BLaER1 treated with 17β-estradiol and CSF1 and Interleukin-3, amounts not matched to agents 10 nM and 100 nM (cell line): ENCODE results near the gene P4HA2.

Experiments
- H3K27ac ChIP-seq, 11 experiments: shearing (Covaris generic); formaldehyde crosslinking; 2 replicates each; pipeline ENCODE4 v1.8.1; 2022
- H3K27me3 ChIP-seq, 11 experiments: shearing (Covaris generic); formaldehyde crosslinking; 2 replicates each; pipeline ENCODE4 v1.8.1; 2022
- H3K36me3 ChIP-seq, 11 experiments: shearing (Covaris generic); formaldehyde crosslinking; 2 replicates each; pipeline ENCODE4 v1.8.1; 2022
- H3K4me1 ChIP-seq, 10 experiments: shearing (Covaris generic); formaldehyde crosslinking; 2 replicates each; pipeline ENCODE4 v1.8.1; 2022
- H3K4me2 ChIP-seq, 11 experiments: shearing (Covaris generic); formaldehyde crosslinking; 2 replicates each; pipeline ENCODE4 v1.8.1; 2022
- H3K4me3 ChIP-seq, 10 experiments: shearing (Covaris generic); formaldehyde crosslinking; 2 replicates each; pipeline ENCODE4 v1.8.1; 2022
- H3K9ac ChIP-seq, 11 experiments: shearing (Covaris generic); formaldehyde crosslinking; 2 replicates each; pipeline ENCODE4 v1.8.1; 2022
- H3K9me3 ChIP-seq, 11 experiments: shearing (Covaris generic); formaldehyde crosslinking; replicated peaks in 1 of 11; 2 replicates each; pipeline ENCODE4 v1.8.1; 2022
- H4K20me1 ChIP-seq, 11 experiments: shearing (Covaris generic); formaldehyde crosslinking; 2 replicates each; pipeline ENCODE4 v1.8.1; 2022
- Cebpa-rat ChIP-seq, 11 experiments: shearing (Covaris generic); IDR thresholded peaks; 2 replicates each; pipeline ENCODE4 v1.8.1; 2022

The P4HA2 gene

DNA sequence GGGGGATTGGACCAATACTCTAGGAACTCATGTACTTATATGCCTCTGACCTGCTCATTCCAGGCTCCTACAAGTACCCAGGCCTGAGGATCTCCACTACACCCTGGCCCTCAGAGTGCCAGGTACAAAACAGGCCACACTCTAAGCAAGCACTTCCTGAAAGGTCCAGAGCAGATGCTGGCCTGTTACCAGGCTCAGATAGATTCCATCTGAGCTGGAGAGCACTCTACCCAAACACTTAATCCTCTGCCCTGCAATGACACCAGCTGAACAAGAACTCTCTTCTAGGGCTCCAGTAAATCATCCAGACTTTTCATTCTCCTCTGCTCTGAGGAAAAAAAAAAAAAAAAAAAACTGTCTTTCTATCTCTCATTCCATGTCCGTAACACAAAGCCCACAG is 2.9 kb downstream of the P4HA2 start:
- TF ChIP-seq Cebpa-rat (IDR thresholded peaks at IDR 0.05), result no peak
- Histone ChIP-seq H3K27me3 (peaks cover 0 to 8% (median 0%) of the 10 kb centered on the region in 11 experiments; a peak in 3 of 22 replicates), H3K4me3 (no peak overlapping the region; a peak in 1 of 20 replicates), H3K4me2 (peak overlapping the region; percentile 91 to 100 (median 98)), H4K20me1 (peaks cover 0 to 37% (median 0%) of the 10 kb centered on the region in 11 experiments; a peak in 3 of 22 replicates), H3K27ac (0 out of 22 replicates have a peak overlapping the region, but pooled peaks of 1 of the 11 experiments have one; percentile 8), H3K36me3 (peaks cover 0 to 16% (median 9%) of the 10 kb centered on the region in 11 experiments; a peak in 8 of 22 replicates), H3K4me1 (peaks cover 33 to 81% (median 77%) of the 10 kb centered on the region in 10 experiments), H3K9ac (no peak overlapping the region), H3K9me3 (no peaks in the 10 kb centered on the region)

GRCh38 chr5:132223861-132224260 is 3.8 kb downstream of the P4HA2 start:
- Histone ChIP-seq H3K4me1 (peaks cover 25 to 72% (median 68%) of the 10 kb centered on the region in 10 experiments), H3K9me3 (no peaks in the 10 kb centered on the region), H3K27me3 (peaks cover 0 to 8% (median 0%) of the 10 kb centered on the region in 11 experiments; a peak in 3 of 22 replicates), H4K20me1 (peaks cover 0 to 38% (median 0%) of the 10 kb centered on the region in 11 experiments; a peak in 3 of 22 replicates), H3K9ac (no peak overlapping the region), H3K36me3 (peaks cover 0 to 24% (median 12%) of the 10 kb centered on the region in 11 experiments; a peak in 10 of 22 replicates), H3K4me3 (no peak overlapping the region), H3K4me2 (peak overlapping the region in 10 of 11 experiments; percentile 91 to 100 (median 98); a peak in 17 of 22 replicates), H3K27ac (no peak overlapping the region)
- no peak for TF ChIP-seq Cebpa-rat (IDR thresholded peaks at IDR 0.05)

- no peak overlapping the region for H3K27ac ChIP-seq
- peak overlapping the region in 9 of 11 experiments; percentile 50 to 99 (median 97); a peak in 19 of 22 replicates for H3K4me2 ChIP-seq
- H3K9me3 ChIP-seq, result no peaks in the 10 kb centered on the region
- peaks cover 2 to 36% (median 24%) of the 10 kb centered on the region in 11 experiments; a peak in 15 of 22 replicates for H3K36me3 ChIP-seq
- H3K9ac ChIP-seq, result no peak overlapping the region
- TF ChIP-seq Cebpa-rat (IDR thresholded peaks at IDR 0.05), result no peak
- H3K27me3 ChIP-seq, result peaks cover 0 to 8% (median 0%) of the 10 kb centered on the region in 11 experiments; a peak in 3 of 22 replicates
- H4K20me1 ChIP-seq, result peaks cover 0 to 41% (median 0%) of the 10 kb centered on the region in 11 experiments; a peak in 3 of 22 replicates
- no peak overlapping the region for H3K4me3 ChIP-seq
- peaks cover 25 to 68% (median 57%) of the 10 kb centered on the region in 10 experiments for H3K4me1 ChIP-seq
Observed at GRCh38 chr5:132222649-132223038, 5.0 kb downstream of the P4HA2 start.

GRCh38 chr5:132221781-132222648 is 5.6 kb downstream of the P4HA2 start:
- Histone ChIP-seq H3K4me1 (peaks cover 24 to 66% (median 53%) of the 10 kb centered on the region in 10 experiments), H3K27me3 (peaks cover 0 to 6% (median 0%) of the 10 kb centered on the region in 11 experiments; a peak in 3 of 22 replicates), H4K20me1 (peaks cover 0 to 41% (median 0%) of the 10 kb centered on the region in 11 experiments; a peak in 3 of 22 replicates), H3K9ac (no peak overlapping the region), H3K4me2 (peak overlapping the region in 9 of 11 experiments; percentile 50 to 99 (median 97); a peak in 19 of 22 replicates), H3K36me3 (peaks cover 9 to 41% (median 30%) of the 10 kb centered on the region in 11 experiments; a peak in 16 of 22 replicates), H3K27ac (no peak overlapping the region), H3K9me3 (no peaks in the 10 kb centered on the region), H3K4me3 (no peak overlapping the region)
- no peak for TF ChIP-seq Cebpa-rat (IDR thresholded peaks at IDR 0.05)

DNA sequence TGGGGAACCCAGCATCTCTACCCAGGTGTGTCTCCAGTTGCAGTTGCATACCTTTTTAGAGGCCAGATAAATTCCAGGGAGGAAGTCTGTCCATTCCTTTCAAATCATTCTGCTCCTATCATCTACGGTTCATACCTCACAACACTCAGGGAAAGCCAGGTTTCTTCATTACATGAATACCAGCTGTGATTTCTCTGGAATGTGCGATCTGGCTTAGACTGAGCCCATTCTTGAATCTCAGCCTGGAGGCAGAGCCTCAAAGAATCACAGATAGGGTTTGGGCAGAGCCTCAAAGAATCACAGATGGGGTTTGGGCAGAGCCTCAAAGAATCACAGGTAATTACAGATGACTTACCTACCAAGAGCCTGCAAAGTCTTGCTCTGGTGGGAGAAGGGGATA is 7.2 kb downstream of the P4HA2 start:
- H3K36me3 ChIP-seq, result peaks cover 11 to 56% (median 42%) of the 10 kb centered on the region in 11 experiments; a peak in 16 of 22 replicates
- no peaks in the 10 kb centered on the region for H3K9me3 ChIP-seq
- peaks cover 11 to 50% (median 38%) of the 10 kb centered on the region in 10 experiments for H3K4me1 ChIP-seq
- no peak overlapping the region for H3K4me2 ChIP-seq
- H3K27me3 ChIP-seq, result no peaks in the 10 kb centered on the region
- no peak for TF ChIP-seq Cebpa-rat (IDR thresholded peaks at IDR 0.05)
- H3K9ac ChIP-seq, result no peak overlapping the region
- no peak overlapping the region for H3K4me3 ChIP-seq
- H4K20me1 ChIP-seq, result peaks cover 0 to 27% (median 0%) of the 10 kb centered on the region in 11 experiments; a peak in 3 of 22 replicates
- H3K27ac ChIP-seq, result no peak overlapping the region

- H3K27me3 ChIP-seq, result no peaks in the 10 kb centered on the region
- H3K36me3 ChIP-seq, result peaks cover 16 to 61% (median 47%) of the 10 kb centered on the region in 11 experiments; a peak in 18 of 22 replicates
- H3K9me3 ChIP-seq, result no peaks in the 10 kb centered on the region
- H3K4me2 ChIP-seq, result no peak overlapping the region
- H4K20me1 ChIP-seq, result peaks cover 0 to 23% (median 0%) of the 10 kb centered on the region in 11 experiments; a peak in 3 of 22 replicates
- no peak overlapping the region for H3K4me3 ChIP-seq
- TF ChIP-seq Cebpa-rat (IDR thresholded peaks at IDR 0.05), result no peak
- no peak overlapping the region for H3K9ac ChIP-seq
- no peak overlapping the region for H3K27ac ChIP-seq
- H3K4me1 ChIP-seq, result peaks cover 6 to 45% (median 33%) of the 10 kb centered on the region in 10 experiments
Observed at GRCh38 chr5:132219981-132220380, 7.7 kb downstream of the P4HA2 start.

DNA sequence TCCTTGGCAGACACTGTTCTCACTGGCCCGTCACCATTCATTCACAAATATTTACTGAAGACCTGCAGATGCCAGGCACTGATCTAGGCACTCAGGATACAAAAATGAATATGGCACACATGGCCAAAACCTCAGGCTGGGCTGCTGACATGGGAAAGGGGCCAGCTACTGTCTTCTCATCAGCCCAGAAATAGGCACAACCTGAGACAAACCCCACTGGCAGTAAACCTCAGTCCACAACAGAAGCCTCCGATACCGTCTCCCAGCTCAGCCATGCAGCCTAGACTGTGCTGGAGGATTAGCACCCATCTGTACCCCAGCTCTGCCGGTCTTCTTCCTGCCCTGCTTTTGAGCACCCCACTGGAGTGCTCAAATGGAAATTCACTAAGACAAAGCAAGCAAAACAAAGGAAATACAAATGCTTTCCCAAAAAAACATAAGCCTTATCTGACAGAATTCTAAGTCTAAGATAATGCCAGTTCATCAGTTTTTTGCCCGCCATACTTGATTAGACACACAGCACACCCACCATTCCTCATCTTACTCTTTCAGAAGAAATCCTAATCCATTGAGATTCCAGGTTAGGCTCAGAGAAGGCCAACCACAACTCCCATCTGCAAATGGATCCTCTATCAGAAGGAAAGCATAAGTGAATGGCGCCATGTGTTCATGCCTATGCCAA is 8.2 kb downstream of the P4HA2 start:
- no peak overlapping the region for H3K4me3 ChIP-seq
- TF ChIP-seq Cebpa-rat (IDR thresholded peaks at IDR 0.05), result no peak
- H3K9ac ChIP-seq, result no peak overlapping the region
- H3K9me3 ChIP-seq, result no peaks in the 10 kb centered on the region
- H4K20me1 ChIP-seq, result peaks cover 0 to 18% (median 0%) of the 10 kb centered on the region in 11 experiments; a peak in 2 of 22 replicates
- no peaks in the 10 kb centered on the region for H3K27me3 ChIP-seq
- no peak overlapping the region for H3K27ac ChIP-seq
- H3K36me3 ChIP-seq, result peaks cover 21 to 66% (median 52%) of the 10 kb centered on the region in 11 experiments; a peak in 18 of 22 replicates
- peaks cover under 1 to 40% (median 27%) of the 10 kb centered on the region in 10 experiments; a peak in 18 of 20 replicates for H3K4me1 ChIP-seq
- H3K4me2 ChIP-seq, result no peak overlapping the region

- no peak overlapping the region for H3K27ac ChIP-seq
- H3K9me3 ChIP-seq, result peaks cover 0 to 5% (median 0%) of the 10 kb centered on the region in 11 experiments; a peak in 1 of 22 replicates
- no peak overlapping the region for H3K9ac ChIP-seq
- no peaks in the 10 kb centered on the region for H3K27me3 ChIP-seq
- H4K20me1 ChIP-seq, result peaks cover 0 to 17% (median 0%) of the 10 kb centered on the region in 11 experiments; a peak in 2 of 22 replicates
- peak overlapping the region in 2 of 11 experiments; percentile 13 to 34; a peak in 1 of 22 replicates for H3K4me2 ChIP-seq
- H3K4me3 ChIP-seq, result no peak overlapping the region
- H3K4me1 ChIP-seq, result peaks cover 0 to 29% (median 16%) of the 10 kb centered on the region in 10 experiments; a peak in 16 of 20 replicates
- no peak for TF ChIP-seq Cebpa-rat (IDR thresholded peaks at IDR 0.05)
- H3K36me3 ChIP-seq, result peaks cover 29 to 77% (median 63%) of the 10 kb centered on the region in 11 experiments; a peak in 20 of 22 replicates
Observed at GRCh38 chr5:132218321-132218720, 9.3 kb downstream of the P4HA2 start.
